IPS DF 4.7 (cell line): ENCODE measurements around the gene MPC2.
"Not testable (repeated sequence)": the region's sequence is repeated elsewhere in the genome, so short reads cannot be mapped to it uniquely, and the experiment has no call there.

Experiments
- DNase-seq: peaks from one replicate; pipeline ENCODE4 v3.0.0-alpha.2; 2013; ENCODE audit warnings: low spot score; ENCODE audit errors: extremely low read depth

Gene MPC2

GRCh38 chr1:167905182-167905581 is 31.7 kb downstream of the MPC2 start:
- no peak for DNase-seq

GRCh38 chr1:167904652-167905130 is 32.2 kb downstream of the MPC2 start:
- no peak for DNase-seq

DNA sequence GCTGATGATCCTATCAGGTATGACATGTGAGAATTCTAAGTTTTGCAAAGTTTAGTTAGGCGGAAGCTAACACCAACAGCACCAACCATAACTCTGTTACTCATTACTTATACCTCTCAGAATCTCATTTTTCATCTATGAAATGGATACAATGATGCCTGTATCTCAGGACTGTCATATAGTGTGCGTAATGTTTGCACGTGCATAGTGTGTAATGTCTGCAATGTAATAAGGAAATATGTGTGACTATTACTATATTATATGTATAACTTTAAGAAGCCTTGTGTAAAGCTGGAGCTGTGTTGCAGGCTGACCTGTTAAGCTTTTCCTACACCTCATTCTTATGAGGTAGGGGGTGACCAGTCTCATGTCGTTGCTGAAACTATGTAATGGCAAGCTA is 36.0 kb downstream of the MPC2 start:
- DNase-seq = no peak

DNA sequence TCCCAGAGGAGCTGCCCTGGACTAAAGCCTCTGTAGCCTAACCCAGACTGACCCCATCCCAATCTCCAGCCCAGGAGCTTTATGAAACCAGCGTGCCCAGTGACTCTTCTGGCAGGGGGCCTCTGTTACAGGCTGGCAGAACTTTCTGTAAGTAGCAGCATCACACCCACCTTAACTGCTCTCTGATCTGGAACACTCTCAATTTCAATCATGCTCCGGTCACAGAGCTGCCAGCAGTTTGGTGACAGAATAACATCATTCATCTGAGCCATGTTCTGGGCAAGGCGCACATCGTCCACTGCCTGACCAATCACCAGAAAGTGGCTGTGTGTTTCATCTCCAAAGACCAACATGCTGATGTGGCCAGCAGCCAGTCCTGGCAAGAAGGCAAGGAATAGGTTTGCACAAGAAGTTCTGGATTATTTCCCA is 37.6 kb downstream of the MPC2 start:
- DNase-seq = no peak

DNA sequence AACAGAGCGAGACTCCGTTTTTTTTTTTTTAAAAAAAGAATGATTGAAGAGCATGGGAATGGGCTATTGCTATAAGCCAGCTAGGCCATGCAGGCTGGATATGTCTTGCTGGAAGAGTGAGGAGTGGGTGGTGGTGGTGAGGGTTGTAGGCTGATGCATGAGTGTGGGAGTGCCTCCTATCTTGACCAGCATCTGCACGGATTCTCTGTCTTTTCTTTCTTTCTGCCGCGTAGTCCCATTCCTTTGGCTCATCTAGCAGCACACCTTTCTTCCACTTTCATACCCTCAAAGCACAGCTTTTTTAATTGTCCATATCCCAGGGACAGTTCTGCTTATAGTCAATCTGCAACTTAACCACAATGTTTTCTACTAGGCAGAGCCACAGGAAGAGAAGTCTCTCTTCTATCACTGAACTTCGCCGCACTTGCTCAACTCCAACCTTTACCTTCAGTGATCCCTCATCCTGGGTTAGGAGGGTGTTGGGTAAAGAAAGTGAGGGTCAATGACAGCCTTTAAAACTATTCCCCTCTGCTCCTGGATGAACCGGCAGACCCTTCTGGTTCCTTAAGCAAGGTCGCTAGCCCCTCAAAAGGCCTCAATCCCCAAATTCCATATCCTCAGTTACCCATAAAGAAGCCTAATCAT is 38.2 kb downstream of the MPC2 start:
- DNase-seq = no peak

- DNase-seq = no peak
These were observed 43.1 kb downstream of the MPC2 start for GRCh38 chr1:167893798-167894197.

GRCh38 chr1:167890400-167890799 is 46.5 kb downstream of the MPC2 start:
- no peak for DNase-seq

GRCh38 chr1:167887187-167887586 is 49.7 kb downstream of the MPC2 start:
- not testable (repeated sequence) for DNase-seq

DNA sequence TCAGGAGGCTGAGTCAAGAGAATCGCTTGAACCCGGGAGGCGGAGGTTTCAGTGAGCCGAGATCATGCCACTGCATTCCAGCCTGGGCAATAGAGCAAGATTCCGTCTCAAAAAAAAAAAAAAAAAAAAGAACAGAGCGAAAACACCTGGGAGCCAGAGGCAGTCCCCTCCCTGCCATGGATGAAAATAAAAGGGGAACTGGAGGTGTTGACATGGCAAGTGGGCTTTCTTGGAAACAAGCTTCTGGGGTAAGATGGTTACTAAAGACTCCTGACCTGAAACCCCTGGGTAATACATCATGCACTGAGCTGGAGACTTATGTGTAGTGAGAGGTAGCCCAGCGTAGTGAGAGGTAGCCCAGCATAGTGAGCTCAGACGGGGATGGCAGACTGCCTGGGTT is 54.5 kb downstream of the MPC2 start:
- no peak for DNase-seq

DNA sequence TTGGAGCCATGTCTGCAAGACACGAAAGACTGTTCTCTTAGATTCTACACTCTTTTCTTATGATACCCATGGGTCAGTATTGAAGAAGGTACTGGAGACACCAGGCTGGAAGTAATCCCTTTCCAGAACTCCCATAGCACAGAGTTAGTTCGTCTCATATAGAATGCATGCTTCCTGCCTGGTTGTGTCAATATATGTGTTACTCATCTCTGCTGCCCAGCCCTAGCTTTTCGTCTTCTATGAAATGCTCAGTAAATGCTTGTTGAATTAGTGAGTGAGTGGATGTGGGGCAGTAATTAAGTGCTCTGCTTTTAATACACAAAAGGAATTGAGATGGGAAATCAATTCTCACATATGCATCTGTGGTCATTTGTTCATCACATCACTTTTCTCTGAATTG is 55.1 kb downstream of the MPC2 start:
- no peak for DNase-seq

- DNase-seq = no peak
These were observed 55.8 kb downstream of the MPC2 start for GRCh38 chr1:167881069-167881468.

DNA sequence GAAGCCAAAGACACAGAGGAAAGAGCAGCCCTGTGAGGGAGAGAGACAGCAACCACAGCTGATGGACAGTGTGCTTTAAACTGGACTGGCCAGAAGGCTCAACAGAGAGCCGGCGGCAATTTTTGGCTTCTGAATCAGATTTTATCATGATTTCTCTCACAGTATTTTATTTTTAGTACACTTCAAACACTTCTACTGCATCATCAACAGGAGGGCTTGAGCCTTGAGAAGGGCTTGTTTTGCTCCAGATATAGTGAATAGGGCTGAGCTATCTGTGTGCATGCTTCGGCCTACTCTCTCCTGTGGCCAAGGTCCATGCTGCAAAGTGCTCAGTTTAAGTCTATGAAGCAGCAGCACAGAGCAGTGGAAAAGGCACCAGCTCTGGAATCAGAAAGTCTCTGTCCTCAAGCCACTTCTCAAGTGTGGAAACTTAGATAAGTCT is 56.3 kb downstream of the MPC2 start:
- no peak for DNase-seq

- no peak for DNase-seq
These were observed 57.4 kb downstream of the MPC2 start for GRCh38 chr1:167879508-167879907.

GRCh38 chr1:167878372-167879160 is 58.3 kb downstream of the MPC2 start:
- no peak for DNase-seq

DNA sequence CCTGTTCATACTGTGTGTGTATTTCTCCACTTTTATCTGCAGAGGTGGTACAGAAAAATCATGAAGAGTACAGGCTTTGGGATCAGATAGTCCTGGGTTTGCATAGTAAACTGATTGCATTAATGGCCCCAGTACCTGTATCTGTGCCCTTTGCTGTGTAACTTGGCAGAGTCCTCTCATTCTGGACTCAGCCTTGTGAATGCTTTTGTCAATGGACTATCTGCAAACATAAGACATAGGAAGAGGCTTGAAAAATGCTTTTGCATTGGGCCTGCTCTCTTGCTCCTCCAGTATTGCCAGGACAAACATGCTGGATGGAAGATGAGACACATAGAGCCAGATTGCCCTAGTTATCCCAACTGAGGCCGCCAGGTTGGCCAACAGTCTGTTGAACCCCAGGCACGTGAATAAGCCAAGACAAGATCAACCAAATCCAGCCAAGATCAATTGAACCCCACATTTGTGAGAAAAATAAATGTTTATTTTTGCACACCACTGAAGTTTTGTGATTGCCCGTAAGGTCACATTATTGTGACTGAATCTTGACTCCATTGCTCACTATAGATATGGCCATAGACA is 60.2 kb downstream of the MPC2 start:
- DNase-seq = no peak

DNA sequence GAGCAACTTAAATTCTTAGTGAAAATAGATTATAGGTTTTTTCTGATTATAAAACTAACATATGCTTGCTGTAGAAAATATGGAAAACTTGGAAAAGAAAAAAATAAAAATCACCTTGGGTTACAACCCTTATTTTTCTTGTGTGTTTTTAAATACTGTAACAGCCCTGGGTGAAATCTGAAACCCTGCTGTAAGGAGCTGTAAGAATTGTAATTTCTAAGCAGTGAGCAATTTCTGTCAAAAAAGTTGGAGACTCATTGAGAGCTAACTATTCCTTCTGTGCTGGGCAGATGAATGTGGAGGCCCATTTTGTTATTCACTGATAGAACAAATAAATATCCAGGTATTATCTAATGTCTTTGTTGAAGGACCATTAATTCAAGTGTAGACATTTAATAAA is 65.5 kb downstream of the MPC2 start:
- no peak for DNase-seq

GRCh38 chr1:167869157-167870001 is 67.5 kb downstream of the MPC2 start:
- not testable (repeated sequence) for DNase-seq

- not testable (repeated sequence) for DNase-seq
These were observed 70.0 kb downstream of the MPC2 start for GRCh38 chr1:167866739-167867414.
